Thyroid gland (tissue), 4 donors: Measurements from ENCODE around the gene NEK6. TPM values are rescaled to one million over a fixed set of nuclear protein-coding genes. Genes with fewer than 3 reads are reported as not detected.

Source experiments
- DNase-seq, 2 donors: peaks; one replicate each; pipeline ENCODE4 v3.0.0-alpha.2; 2019
- H3K27ac ChIP-seq, 3 donors: fragments of 200-600 bp; sonication (generic); 1 replicate in 2 of 3; 2 replicates in 1 of 3; pipeline ENCODE4 v1.5.1; 2016 to 2019; ENCODE audit warnings: mild to moderate bottlenecking in 1 of 3, moderate library complexity in 1 of 3
- H3K27me3 ChIP-seq: fragments of 200-600 bp; sonication (generic); one replicate; pipeline ENCODE4 v1.5.1; 2019
- H3K36me3 ChIP-seq, 2 donors: fragments of 200-600 bp; sonication (generic); one replicate each; pipeline ENCODE4 v1.5.1; 2016 to 2019
- H3K4me1 ChIP-seq, 2 donors: fragments of 200-600 bp; sonication (generic); one replicate each; pipeline ENCODE4 v1.5.1; 2017 to 2019
- H3K4me3 ChIP-seq, 3 donors: fragments of 200-600 bp; sonication (generic); replicated peaks in 1 of 3; 1 replicate in 2 of 3; 2 replicates in 1 of 3; pipeline ENCODE4 v1.5.1; 2016; ENCODE audit warnings: mild to moderate bottlenecking in 1 of 3
- H3K9me3 ChIP-seq: fragments of 200-600 bp; sonication (generic); one replicate; pipeline ENCODE4 v1.5.1; 2017
- POLR2A ChIP-seq, 2 donors: fragments of 450-650 bp; IDR thresholded peaks; one replicate each; pipeline ENCODE4 v1.6.1; 2017; ENCODE audit warnings: antibody characterized with exemption in 2 of 2, mild to moderate bottlenecking in 2 of 2, moderate library complexity in 1 of 2
- WGBS, 2 donors: methylation state at CpG; one replicate each; pipeline ENCODE4 v1.1.5; 2017; 5-methylcytosine and 5-hydroxymethylcytosine counted together
- intact Hi-C: fragments of 100-400 bp; cut with DNase I; formaldehyde crosslinking; loops from one replicate; pipeline ENCODE4 v1.15.1; 2023
- total RNA-seq, 4 donors: library from RNA; depleted of rRNA; stranded (reverse); fragments of >200 nt; gene quantifications; one replicate each; pipeline ENCODE4 v1.2.3, GENCODE V29; 2016
- TF ChIP-seq, protein P1 (sequence below), 6 experiments: fragments of 200-600 bp in 3 of 6; fragments of 450-650 bp in 3 of 6; sonication (generic) in 3 of 6; IDR thresholded peaks; one replicate each; pipeline ENCODE4 v1.5.1; 2016 to 2019; ENCODE audit warnings: antibody characterized with exemption in 6 of 6, mild to moderate bottlenecking in 2 of 6, inconsistent platforms in 1 of 6, moderate library complexity in 1 of 6

NEK6 gene
- total RNA-seq, 4 donors from 2014 or later = 10.7 to 12.8 (median 11.0) TPM

DNA sequence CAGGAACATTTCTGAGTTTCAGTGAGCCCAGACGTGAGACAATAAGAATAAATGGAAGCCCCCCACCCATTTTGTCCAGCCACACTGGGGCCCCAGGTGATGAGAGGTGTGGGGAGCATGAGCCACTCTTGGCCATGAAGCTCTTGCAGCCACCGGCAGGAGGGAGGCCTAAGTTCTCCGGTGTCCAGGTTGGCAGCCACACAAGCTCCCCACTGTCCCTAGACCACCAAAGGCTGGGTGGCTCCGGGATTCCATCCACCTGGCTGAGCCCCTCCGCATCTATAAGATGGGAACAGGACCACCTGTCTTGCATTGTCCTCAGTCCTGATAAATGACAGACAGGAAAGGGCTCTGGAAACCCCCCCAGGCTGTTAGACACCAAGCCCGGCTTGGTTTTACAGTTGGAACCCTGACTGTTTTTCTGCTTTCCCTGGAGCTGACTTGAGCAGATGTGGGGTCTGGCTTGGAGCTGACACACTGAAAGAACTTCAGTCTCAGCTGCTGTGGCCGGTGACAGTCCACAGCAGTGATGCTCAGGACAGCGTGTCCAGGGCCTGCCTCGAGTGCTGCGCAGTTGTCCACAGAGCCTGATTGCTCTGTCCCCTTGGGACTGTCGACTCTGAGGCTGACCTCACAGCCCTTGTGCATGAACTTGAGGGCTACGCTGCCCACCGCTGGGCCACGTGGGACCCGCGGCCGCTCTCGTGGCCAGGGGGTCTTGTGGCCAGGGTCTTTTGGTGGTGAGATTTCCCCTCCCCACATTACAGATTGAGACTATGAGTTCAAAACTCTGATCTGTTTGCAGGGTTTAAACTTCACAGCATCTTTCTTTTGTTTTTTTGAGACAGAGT is 82.7 kb downstream of the NEK6 start:
- Histone ChIP-seq H3K36me3 (no peaks in the 10 kb centered on the region), H3K27me3 (no peaks in the 10 kb centered on the region), H3K9me3 (no peaks in the 10 kb centered on the region), H3K27ac (no peak overlapping the region), H3K4me1 (peaks cover 4 to 6% of the 10 kb centered on the region in 2 donors), H3K4me3 (no peak overlapping the region)
- DNase-seq = no peak
- intact Hi-C loops = no loop called here
- 85 to 94% methylated on average over 11 to 13 of the region's 18 CpGs for WGBS, 2 donors
- TF ChIP-seq, protein P1, sequence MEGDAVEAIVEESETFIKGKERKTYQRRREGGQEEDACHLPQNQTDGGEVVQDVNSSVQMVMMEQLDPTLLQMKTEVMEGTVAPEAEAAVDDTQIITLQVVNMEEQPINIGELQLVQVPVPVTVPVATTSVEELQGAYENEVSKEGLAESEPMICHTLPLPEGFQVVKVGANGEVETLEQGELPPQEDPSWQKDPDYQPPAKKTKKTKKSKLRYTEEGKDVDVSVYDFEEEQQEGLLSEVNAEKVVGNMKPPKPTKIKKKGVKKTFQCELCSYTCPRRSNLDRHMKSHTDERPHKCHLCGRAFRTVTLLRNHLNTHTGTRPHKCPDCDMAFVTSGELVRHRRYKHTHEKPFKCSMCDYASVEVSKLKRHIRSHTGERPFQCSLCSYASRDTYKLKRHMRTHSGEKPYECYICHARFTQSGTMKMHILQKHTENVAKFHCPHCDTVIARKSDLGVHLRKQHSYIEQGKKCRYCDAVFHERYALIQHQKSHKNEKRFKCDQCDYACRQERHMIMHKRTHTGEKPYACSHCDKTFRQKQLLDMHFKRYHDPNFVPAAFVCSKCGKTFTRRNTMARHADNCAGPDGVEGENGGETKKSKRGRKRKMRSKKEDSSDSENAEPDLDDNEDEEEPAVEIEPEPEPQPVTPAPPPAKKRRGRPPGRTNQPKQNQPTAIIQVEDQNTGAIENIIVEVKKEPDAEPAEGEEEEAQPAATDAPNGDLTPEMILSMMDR (IDR thresholded peaks at IDR 0.05) = no peak

DNA sequence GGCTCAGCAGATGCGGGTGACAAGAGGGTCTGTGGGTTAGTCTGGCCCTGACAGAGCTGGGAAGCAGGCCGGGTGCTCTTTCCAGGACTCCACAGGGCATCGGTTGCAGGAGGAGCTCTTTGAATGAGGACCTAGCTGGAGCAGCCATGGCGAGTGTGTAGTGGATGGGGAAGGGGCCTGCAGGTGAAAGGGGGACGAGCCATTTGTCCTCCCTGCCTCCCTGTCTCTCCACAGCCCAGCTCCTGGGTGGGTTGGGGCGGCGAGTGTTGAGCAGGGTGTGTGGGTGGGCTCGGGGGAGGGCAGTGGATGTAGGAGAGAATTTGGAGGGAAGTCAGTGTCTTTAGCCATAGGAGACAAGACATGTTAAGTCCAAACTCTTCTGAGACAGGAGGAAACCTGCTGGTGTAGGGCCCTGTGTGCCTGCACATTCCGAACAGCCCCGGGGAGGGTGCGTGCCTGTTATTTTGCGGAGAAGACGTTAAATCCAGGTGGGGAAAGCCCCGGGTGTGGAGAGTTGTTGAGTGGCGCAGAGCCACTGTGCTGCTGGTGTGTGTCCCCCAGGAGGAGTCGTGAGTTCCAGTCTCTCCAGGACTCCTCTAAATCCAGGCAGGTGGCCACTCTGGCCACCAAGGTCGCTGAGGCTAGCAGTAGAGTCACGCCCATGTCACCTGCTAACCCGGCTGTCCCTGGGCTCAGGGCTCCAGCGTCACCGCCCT is 83.9 kb downstream of the NEK6 start:
- TF ChIP-seq, protein P1 (IDR thresholded peaks at IDR 0.05) = no peak
- no peak for TF ChIP-seq POLR2A (IDR thresholded peaks at IDR 0.05)
- 81 to 84% methylated on average over 19 to 20 of the region's 21 CpGs for WGBS, 2 donors
- H3K9me3 ChIP-seq = no peaks in the 10 kb centered on the region
- H3K27ac ChIP-seq = no peak overlapping the region
- peaks cover 4 to 6% of the 10 kb centered on the region in 2 donors for H3K4me1 ChIP-seq
- intact Hi-C loops = no loop called here
- peaks cover 0 to 6% of the 10 kb centered on the region in 2 donors for H3K36me3 ChIP-seq
- DNase-seq = no peak
- no peaks in the 10 kb centered on the region for H3K27me3 ChIP-seq
- no peak overlapping the region for H3K4me3 ChIP-seq

DNA sequence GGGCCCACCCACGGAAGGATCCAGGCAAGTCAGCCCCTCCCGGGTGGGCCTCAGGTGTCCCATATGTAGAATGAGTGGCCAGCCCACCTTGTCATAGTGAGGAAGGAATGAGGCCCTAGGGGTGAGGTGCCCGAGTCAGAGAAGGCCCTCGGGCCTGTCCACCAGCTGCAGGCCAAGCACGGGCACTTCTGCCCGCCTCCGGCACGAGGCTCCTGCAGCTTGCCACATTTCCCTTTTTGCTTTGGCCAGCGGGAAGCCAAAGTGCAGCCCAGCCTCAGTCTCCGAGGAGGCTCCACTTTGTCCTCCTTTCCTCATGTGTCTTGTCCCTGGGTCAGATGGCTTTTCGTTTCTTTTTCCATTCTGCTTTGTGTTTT is 84.6 kb downstream of the NEK6 start:
- H3K4me3 ChIP-seq = no peak overlapping the region
- peaks cover 0 to 10% of the 10 kb centered on the region in 2 donors for H3K36me3 ChIP-seq
- no peaks in the 10 kb centered on the region for H3K27me3 ChIP-seq
- no peaks in the 10 kb centered on the region for H3K9me3 ChIP-seq
- peaks cover 4 to 6% of the 10 kb centered on the region in 2 donors for H3K4me1 ChIP-seq
- intact Hi-C loops = no loop called here
- no peak for DNase-seq
- WGBS, 2 donors = 83 to 85% methylated on average over 11 of the region's 11 CpGs
- H3K27ac ChIP-seq = no peak overlapping the region
- TF ChIP-seq, protein P1 (IDR thresholded peaks at IDR 0.05) = no peak
- TF ChIP-seq POLR2A (IDR thresholded peaks at IDR 0.05) = no peak

DNA sequence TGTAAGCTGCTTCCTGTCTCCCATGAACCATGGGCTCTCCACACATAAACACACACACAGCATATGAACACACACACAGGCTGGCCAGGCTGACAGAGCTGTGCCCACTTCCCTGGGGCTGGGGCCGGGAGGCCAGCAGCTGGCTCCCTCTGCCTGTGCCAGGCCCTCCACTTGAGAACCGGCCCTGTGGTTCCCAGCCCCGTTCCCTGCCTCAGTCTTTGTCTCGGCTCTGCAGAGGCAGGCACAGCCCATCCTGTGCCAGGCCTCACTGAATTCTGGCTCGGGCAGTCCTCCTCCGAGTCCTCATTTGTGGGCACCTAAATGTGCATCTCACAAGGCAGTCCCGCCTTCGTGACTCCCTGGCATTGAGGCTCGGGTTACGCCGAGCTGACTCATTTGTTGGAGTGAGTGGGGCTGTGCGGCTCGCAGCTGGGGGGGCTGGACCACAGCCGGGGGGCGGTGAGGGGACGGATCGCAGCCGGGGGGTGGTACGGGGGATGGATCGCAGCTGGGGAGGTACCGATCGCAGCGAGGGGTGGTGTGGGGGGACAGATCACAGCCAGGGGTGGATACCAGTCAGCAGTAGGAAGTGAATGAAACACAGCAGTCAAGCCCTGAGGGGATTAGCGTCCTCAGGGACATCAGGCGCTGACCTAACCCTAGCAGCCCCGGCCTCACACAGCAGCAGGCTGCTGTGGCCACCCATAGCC is 85.2 kb downstream of the NEK6 start:
- DNase-seq = peak; percentile 44 to 59
- Histone ChIP-seq H3K4me1 (peaks cover 4 to 6% of the 10 kb centered on the region in 2 donors), H3K4me3 (no peak overlapping the region), H3K36me3 (peaks cover 0 to 14% of the 10 kb centered on the region in 2 donors), H3K27me3 (no peaks in the 10 kb centered on the region), H3K9me3 (no peaks in the 10 kb centered on the region), H3K27ac (peak overlapping the region in 1 of 3 donors; percentile 23)
- intact Hi-C loops = no loop called here
- WGBS, 2 donors = 31 to 54% methylated on average over 23 to 25 of the region's 26 CpGs
- TF ChIP-seq, protein P1 (IDR thresholded peaks at IDR 0.05) = no peak
- TF ChIP-seq POLR2A (IDR thresholded peaks at IDR 0.05) = no peak
